ENCODE results near the gene EHD1.

The EHD1 gene

DNA sequence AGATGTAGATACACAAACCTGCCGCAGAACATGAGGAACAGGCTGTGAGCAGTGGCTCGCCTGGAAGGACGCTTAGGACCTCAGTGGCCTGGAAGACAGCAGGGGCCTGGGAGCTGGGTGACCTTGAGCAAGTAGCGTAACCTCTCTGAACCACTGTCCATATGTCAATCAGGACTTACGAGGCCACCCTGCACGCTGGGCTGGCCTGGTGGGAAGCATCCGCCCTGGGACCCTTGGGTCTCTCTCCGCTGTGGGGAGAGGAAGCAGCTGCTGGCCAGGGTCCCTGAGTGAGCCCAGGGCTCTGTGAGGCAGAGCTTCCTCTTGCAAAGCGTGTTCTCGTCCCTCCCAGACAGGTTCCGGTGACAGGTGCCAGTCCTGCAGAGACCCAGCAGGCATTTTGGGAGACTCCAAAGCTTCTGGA, 14.0 kb upstream of the EHD1 start:
- ATAC-seq (ENCODE audit: low read depth) = no peak
- Histone ChIP-seq H3K4me1 (ENCODE audit: insufficient read depth, poor library complexity, severe bottlenecking) (no peaks in the 10 kb centered on the region), H3K27ac (ENCODE audit: poor library complexity, severe bottlenecking) (no peak overlapping the region), H3K27me3 (ENCODE audit: insufficient read depth, poor library complexity, severe bottlenecking) (no peaks in the 10 kb centered on the region), H3K4me3 (ENCODE audit: severe bottlenecking) (no peak overlapping the region), H3K36me3 (ENCODE audit: low read depth) (peaks cover 4% of the 10 kb centered on the region; the same call in 1 of the 2 replicates), H3K9me3 (ENCODE audit: severe bottlenecking) (no peaks in the 10 kb centered on the region)
- DNase-seq (ENCODE audit: low spot score) = no peak
- TF ChIP-seq, protein P1, sequence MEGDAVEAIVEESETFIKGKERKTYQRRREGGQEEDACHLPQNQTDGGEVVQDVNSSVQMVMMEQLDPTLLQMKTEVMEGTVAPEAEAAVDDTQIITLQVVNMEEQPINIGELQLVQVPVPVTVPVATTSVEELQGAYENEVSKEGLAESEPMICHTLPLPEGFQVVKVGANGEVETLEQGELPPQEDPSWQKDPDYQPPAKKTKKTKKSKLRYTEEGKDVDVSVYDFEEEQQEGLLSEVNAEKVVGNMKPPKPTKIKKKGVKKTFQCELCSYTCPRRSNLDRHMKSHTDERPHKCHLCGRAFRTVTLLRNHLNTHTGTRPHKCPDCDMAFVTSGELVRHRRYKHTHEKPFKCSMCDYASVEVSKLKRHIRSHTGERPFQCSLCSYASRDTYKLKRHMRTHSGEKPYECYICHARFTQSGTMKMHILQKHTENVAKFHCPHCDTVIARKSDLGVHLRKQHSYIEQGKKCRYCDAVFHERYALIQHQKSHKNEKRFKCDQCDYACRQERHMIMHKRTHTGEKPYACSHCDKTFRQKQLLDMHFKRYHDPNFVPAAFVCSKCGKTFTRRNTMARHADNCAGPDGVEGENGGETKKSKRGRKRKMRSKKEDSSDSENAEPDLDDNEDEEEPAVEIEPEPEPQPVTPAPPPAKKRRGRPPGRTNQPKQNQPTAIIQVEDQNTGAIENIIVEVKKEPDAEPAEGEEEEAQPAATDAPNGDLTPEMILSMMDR (IDR thresholded peaks at IDR 0.05; ENCODE audit: poor library complexity, severe bottlenecking) = no peak

DNA sequence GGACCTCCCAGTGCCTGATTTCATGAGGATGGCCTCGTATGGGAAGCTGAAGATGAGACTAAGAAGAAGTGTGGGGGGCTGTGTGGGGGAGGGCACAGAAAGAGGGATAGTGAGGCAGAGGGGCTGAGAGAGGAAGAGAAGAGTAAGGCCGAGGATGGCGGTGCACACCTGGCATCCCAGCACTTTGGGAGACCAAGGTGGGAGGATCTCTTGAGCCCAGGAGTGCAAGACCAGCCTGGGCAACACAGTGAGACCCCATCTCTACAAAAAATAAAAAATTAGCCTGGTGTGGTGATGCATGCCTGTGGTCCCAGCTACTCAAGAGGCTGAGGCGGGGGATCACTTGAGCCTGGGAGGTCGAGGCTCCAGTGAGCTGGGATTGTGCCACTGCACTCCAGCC, 13.5 kb upstream of the EHD1 start:
- no peak for DNase-seq (ENCODE audit: low spot score)
- TF ChIP-seq, protein P1 (IDR thresholded peaks at IDR 0.05; ENCODE audit: poor library complexity, severe bottlenecking) = no peak
- no peak overlapping the region for H3K27ac ChIP-seq (ENCODE audit: poor library complexity, severe bottlenecking)
- no peaks in the 10 kb centered on the region for H3K9me3 ChIP-seq (ENCODE audit: severe bottlenecking)
- H3K4me1 ChIP-seq (ENCODE audit: insufficient read depth, poor library complexity, severe bottlenecking) = no peaks in the 10 kb centered on the region
- H3K27me3 ChIP-seq (ENCODE audit: insufficient read depth, poor library complexity, severe bottlenecking) = no peaks in the 10 kb centered on the region
- H3K4me3 ChIP-seq (ENCODE audit: severe bottlenecking) = no peak overlapping the region
- peaks cover 4% of the 10 kb centered on the region; the same call in 1 of the 2 replicates for H3K36me3 ChIP-seq (ENCODE audit: low read depth)
- ATAC-seq (ENCODE audit: low read depth) = no peak

DNA sequence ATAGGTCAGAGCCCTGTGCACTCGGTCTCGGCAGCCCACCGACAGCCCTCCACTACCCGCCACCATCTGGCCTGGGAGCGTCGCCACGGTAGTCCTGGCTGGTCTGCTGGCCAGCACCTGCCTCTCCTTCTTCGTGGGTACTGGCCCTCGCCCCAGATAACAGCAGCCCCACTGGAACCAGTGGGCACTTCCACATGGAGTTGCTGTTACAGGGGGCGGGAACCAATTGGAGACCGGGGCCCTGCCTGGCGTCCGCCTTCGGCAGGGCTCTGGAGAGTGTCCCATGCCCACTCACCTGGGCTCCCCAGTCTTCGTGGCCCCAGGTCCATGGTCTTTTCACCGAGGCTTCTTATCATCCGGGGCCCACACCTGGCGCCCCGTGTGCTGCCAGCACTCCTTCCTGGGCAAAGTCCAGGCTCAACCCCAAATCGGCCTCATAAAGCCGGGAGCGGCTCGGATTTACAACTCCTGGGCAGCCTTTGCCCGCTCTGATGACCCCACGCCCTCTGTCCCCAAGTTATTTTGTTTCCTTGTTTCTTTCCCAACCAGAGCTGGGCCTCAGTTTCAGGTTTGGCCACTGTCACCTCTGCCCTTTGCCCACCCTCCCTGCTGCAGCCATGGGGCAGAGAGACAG, 12.9 kb upstream of the EHD1 start:
- no peaks in the 10 kb centered on the region for H3K9me3 ChIP-seq (ENCODE audit: severe bottlenecking)
- no peak for DNase-seq (ENCODE audit: low spot score)
- no peak overlapping the region for H3K4me3 ChIP-seq (ENCODE audit: severe bottlenecking)
- ATAC-seq (ENCODE audit: low read depth) = no peak
- H3K27me3 ChIP-seq (ENCODE audit: insufficient read depth, poor library complexity, severe bottlenecking) = no peaks in the 10 kb centered on the region
- H3K4me1 ChIP-seq (ENCODE audit: insufficient read depth, poor library complexity, severe bottlenecking) = peaks cover under 1% of the 10 kb centered on the region
- peaks cover 4% of the 10 kb centered on the region; the same call in 1 of the 2 replicates for H3K36me3 ChIP-seq (ENCODE audit: low read depth)
- TF ChIP-seq, protein P1 (IDR thresholded peaks at IDR 0.05; ENCODE audit: poor library complexity, severe bottlenecking) = no peak
- H3K27ac ChIP-seq (ENCODE audit: poor library complexity, severe bottlenecking) = no peak overlapping the region

DNA sequence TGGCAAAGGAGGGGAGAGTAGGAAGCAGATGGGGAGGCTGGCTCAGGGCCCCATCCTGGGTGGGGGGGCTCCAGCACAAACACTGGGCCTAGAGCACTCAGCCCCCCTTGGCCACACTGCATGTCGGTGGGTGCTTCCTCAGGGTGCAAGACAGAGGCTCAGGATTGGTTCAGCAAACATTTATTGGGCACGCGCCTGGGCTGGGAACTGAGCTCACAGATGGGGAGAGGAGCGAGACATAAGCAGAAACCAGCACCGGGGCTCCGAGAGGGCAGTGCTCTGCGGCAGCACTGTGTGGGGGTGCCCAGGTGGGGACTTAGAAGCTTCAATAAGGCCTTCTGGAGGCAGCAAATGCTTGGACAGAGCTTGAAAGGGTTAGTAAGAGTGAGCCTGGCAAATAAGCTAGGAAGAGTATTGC, 12.1 kb upstream of the EHD1 start:
- no peak for DNase-seq (ENCODE audit: low spot score)
- ATAC-seq (ENCODE audit: low read depth) = no peak
- Histone ChIP-seq H3K36me3 (ENCODE audit: low read depth) (peaks cover 4% of the 10 kb centered on the region; the same call in 1 of the 2 replicates), H3K27ac (ENCODE audit: poor library complexity, severe bottlenecking) (no peak overlapping the region), H3K4me1 (ENCODE audit: insufficient read depth, poor library complexity, severe bottlenecking) (peaks cover 8% of the 10 kb centered on the region), H3K27me3 (ENCODE audit: insufficient read depth, poor library complexity, severe bottlenecking) (no peaks in the 10 kb centered on the region), H3K4me3 (ENCODE audit: severe bottlenecking) (no peak overlapping the region), H3K9me3 (ENCODE audit: severe bottlenecking) (no peaks in the 10 kb centered on the region)
- TF ChIP-seq, protein P1 (IDR thresholded peaks at IDR 0.05; ENCODE audit: poor library complexity, severe bottlenecking) = no peak
